HG03280 (cell line): ENCODE measurements around the gene PTPRN2.

Experiments used
- ATAC-seq: cut with Tn5 transposase; IDR thresholded peaks from one replicate; pipeline ENCODE4 v1.9.1; 2021; ENCODE audit warnings: mild to moderate bottlenecking, moderate library complexity; ENCODE audit not compliant: unreplicated experiment

The PTPRN2 gene

DNA sequence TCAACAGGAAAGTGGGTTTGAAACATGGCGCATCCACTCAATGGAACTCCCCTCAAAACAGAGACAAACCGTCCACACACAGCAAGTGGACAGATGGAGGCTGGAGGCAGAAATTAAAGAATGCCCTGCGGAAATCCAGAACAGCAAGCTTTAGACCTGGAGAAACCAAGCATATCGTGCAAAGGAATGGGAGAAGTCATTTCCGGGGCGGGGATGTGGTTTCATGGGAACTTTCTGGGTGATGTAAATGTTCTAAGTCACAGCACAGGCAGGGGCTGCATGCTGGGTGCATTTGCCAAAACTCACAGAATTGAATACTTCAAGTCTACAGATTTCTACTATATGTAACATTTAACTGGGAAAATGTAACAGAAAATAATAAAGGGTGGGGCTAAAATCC, 213.0 kb downstream of the PTPRN2 start:
- ATAC-seq, result no peak

DNA sequence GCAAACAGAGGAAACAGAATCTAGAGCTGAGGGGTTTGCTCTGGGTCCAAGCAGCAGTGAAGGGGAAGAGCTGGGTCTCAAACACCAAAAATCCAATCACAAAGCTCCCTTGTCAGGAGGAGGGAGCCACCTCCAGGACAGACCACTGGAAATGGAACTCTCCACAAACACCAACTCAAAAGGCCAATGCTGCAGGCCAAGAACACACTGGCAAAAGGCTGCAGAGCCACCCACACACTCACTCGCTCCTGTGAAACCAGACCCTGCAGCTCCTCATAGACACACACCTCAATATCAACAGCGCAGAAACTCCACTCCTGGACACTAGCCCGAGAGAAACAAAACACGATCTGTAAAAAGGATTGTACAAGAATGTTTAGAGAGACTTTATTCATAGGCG, 213.5 kb downstream of the PTPRN2 start:
- ATAC-seq, result no peak

DNA sequence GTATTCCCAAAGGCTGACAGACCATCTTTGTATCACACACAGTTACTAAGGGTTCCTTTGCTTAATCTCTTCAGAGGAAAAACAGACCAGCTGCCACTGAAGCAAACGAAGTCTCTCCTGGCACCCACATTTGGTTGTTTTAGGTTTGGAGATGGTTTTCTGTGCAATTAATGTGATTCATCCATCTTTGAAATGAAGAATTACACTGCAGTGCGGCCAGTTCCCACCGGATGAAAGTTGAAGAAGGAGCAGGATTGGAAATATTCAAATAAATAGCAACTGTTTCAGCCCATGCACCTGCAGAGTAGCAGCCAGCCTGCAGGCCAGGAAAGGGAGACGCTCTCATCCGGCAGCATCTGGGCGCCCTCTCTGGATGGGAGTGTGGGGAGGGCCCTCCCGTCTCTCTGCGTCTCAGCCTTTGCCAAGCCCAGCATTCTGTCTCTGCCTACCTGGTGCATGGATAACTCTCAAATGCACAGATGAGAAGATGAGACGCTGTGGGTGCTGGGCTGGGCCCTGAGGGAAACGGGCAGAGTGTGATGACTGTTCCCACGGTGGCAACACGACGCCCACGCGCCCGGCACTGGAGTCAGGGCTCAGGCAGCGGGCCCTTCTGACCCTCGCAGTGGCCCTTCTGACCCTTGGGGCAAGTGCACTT, 214.0 kb downstream of the PTPRN2 start:
- ATAC-seq, result no peak

DNA sequence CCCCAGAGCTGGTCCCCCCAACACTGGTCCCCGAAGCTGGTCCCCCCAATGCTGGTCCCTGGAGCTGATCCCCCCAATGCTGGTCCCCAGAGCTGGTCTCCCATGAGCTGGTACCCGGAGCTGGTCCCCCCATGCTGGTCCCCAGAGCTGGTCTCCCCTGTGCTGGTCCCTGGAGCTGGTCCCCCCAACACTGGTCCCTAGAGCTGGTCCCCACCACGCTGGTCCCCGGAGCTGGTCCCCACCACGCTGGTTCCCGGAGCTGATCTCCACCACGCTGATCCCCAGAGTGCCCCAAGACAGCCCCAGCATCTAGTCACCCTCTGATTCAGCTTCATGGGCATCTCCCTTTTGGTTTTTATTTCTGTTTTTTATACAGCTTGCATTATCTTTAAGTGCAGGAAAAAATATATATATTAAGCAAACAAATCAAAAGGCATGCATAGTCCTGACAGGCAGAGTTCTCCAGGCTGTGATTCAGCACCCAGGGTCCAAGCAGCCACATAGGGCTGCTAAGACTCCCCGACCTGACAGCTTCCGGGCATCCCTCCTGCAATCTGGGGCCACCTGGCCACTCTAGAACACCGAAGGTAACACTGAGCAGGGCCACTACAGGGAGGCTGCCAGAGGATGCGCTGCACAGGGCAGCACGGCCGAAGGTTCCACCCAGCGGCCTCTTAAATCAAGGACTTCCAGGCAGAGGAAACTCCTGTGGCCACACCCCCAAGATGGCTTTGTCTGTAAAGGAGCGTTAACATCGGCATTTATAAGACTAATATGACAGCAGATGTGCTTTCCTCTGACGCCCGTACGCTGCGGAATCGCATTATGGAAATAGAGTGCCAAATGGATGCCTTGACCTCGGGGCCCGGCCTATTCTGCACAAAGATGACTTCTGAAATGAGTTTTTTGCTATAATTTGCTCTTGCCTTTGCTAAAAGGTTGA, 215.0 kb downstream of the PTPRN2 start:
- no peak for ATAC-seq

DNA sequence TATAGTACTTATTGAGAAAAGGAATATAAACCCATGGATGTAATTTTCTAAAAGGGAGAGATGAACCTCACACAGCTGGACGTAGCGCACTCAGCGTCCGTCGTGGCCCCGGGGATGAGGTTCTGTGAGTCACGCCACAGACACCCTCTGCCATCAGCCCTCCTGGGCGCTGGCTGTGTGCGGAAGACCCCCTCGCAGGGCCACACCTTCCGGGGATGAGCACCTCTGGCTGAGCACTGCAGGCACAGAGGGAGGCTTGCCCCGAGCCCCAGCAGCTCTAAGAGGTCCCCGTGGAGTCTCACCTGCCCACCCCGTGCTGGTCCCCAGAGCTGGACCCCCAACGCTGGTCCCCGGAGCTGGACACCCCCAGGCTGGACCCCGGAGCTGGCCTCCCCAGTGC, 215.8 kb downstream of the PTPRN2 start:
- no peak for ATAC-seq

DNA sequence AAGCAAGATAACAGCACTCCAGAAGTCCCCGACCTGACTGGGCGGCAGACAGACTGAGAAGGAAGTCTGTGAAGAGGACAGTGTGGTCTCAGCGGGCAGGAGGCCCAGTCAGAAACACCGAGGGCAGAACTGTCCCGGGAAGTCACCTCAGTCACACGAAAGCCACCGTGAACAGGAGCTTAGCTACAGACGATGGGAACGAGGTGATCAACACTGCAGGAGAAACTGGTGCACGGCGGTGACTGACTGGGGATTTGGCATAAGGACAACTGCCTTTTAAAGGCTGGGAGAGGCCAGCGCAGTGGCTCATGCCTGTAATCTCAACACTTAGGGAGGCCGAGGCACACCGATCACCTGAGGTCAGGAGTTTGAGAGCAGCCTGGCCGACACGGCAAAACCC, 217.8 kb downstream of the PTPRN2 start:
- ATAC-seq, result no peak

DNA sequence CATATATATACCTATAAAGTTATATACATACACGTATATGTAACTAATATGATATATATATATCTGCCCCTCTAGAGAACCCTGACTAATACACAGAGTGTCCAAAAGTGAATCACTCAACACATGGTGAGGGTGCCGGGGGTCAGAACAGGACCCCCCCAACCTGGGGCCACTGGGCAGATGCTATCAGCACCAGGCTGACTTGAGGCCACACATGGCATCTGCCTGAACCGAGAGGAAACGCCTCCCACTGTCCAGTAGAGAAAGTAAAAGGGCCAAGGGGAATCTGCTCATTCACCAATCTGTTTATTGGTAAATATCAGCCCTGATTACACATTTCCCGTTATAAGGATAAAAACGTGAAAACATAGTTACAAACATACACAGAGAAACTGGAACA, 218.3 kb downstream of the PTPRN2 start:
- ATAC-seq, result no peak

DNA sequence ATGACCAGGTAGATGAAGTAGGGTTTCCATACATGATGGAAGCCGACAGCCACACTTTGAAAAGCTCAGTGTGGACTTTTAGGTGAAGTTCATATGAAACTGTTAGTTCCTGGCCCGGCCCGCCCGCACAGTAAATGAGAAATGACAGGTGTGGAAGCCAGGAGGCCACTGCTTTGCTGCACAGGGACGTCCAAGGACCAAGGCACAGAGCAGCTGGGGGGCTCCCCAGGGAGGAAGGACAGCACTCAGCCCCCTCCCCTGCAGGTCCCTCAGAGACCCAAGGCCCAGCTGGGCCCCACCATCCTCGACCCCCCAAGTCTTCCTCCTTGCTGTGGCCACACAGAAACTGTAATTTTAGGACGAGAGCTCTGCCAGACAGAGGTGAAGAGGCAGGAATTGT, 219.2 kb downstream of the PTPRN2 start:
- ATAC-seq, result no peak

DNA sequence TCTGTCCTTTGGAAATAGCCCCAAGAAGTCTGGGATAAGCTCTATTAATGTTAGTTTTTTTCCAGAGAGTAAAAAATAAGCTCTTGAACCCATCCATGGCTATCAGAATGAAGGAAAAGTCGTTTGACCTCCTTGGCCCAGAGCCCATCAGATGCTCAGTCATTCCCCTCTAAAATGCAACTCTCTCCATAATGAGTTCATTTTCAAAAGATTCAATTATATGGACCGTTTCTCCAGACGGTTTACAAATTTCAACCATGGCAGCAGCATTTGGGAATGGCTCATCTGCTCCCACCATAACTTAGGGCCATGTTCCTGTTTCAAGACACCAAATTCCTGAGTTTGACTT, 220.0 kb downstream of the PTPRN2 start:
- no peak for ATAC-seq

DNA sequence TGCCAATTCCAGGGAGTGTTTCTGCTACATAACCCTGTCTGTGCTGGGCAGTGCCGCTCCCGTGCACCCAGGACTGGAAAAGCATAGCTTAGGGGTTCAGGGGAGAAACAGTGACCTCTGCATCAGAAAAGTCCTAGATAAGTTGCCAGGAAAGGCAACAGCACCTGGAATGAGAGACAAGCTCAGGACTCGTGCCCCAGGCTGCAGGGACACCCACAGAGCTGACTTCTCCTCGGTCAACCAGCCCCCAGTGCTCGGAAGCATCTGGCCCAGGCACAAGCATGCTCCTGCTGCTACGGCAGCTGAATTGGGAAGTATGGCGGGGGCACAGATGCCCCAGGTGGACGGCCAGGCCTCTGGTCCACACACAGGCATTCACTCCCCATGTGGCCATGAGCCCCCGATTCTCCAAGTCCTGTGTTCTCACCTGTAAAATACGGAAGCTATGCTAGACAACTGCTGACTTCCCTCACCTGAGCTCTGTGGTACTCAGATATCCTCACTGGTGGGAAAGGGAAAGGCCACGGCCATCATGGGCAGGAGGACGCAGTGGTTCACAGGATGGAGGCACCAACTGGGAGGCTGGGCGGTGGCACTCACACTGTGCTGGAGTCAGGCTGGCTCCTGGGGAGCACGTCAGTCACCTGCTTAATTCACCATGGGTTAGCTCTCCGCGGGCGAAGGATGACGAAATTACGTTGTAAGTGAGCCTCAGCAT, 220.5 kb downstream of the PTPRN2 start:
- no peak for ATAC-seq

DNA sequence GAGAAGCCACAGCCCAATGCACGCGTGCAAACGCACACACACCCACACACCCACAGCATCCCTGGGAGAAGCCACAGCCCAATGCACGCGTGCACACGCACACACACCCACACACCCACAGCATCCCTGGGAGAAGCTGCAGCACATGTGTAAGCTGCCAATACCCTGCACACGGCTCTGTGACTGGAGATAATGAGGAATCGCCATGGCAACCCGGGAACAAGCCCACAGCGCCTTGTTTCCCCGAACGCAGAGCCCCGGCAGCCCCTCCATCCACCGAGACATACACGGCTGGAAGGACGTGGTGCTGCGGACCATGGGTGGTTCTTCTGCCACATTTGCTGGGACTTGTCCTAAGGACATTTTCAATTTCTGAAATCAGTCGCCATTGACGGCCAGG, 221.3 kb downstream of the PTPRN2 start:
- no peak for ATAC-seq

DNA sequence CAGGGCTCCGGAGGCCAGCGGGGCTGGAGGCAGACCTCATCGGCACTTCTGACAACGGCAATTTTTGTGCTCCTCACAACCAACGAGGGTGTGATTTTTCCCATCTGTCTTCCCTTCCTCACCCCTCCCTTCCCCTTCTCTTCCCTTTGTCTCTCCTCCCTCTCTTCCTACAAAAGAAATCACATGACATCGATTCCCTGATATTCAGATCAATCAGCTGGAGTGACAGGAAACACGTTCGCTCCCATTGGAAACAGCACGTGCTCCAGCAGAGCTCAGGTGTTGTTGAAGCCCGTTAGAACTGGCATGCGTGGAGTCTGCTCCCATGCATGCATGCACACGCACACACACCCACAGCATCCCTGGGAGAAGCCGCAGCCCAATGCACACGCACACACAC, 222.4 kb downstream of the PTPRN2 start:
- no peak for ATAC-seq

DNA sequence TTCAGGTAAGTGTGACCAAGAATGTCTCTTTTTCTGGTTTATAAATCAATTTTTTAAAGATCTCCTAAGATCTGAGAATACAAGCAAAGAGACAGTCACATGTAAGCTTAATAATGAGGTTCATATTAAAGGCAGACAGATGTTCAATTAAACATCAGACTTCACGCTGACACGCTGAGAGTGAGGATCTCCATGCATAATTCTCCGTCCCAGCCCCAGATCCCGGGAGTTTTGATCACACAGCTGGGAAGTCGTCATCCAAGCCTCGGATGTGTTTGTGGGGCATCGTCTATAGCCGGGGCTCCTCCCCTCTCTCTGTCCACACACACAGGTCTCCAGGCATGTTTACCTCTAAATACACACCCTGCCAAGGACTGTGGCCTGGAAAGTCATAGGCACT, 223.2 kb downstream of the PTPRN2 start:
- ATAC-seq, result no peak

DNA sequence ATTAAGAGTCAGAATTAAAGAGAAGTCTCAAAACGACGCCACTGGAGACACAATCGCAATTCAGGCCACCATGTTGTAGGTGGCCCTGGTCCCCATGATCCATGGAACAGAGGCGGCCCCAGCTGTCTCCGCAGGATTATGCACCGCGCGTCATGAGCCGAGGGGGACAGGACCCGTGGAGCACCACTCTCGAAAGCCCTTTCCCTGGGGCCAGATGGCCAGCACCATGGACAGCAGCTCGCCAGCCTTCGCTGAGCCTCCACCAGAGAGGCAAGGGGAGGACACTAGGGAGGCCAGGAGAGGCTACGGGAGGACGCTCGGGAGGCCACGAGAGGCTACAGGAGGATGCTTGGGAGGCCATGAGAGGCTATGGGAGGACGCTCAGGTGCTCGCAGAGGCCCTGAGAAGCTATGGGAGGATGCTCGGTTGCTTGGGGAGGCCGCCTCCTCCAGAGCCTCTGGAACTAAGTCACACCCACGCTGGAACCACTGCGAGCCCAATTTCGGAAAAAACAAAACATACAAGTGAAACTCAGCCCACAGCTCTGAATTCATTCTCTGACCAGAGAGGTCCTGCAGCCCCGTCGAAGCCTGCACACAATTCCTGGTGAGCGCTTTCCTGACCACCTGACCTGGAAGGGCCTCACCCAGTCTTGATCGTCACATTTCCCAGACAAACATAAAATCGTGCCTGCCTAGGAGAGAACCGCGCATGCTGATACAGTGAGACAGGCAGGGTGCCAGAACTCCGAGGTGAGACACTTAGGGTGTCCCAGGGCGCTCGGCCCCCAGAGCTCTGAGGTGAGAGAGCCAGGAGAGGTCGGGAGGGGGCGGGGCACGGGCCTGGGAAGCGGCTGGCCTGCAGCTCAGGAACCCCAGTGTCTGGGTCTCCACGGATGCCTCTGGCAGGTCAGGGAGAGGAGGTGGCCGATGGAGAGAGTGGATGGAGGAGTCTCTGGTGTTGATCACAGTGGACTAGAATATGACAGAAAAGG, 224.4 kb downstream of the PTPRN2 start:
- no peak for ATAC-seq

DNA sequence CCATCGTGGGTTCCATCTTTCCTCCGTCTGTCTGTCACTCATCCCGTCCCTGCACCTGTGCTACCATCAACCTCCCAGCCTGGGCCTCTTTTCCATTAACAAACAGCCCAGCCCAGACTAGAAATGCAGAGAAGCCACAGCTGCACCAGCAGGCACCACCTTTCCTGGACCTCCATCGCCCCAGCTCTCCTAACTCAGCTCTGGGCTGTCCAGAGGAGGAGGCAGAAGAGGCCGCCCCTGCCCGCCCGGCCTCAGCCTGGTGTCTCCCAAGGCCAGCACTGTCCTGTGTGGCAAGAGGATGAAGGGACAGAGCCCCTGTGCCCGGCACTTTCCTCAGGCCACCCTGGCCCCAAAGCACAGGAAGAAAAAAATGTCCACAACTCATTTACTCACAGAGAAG, 225.6 kb downstream of the PTPRN2 start:
- ATAC-seq, result no peak

DNA sequence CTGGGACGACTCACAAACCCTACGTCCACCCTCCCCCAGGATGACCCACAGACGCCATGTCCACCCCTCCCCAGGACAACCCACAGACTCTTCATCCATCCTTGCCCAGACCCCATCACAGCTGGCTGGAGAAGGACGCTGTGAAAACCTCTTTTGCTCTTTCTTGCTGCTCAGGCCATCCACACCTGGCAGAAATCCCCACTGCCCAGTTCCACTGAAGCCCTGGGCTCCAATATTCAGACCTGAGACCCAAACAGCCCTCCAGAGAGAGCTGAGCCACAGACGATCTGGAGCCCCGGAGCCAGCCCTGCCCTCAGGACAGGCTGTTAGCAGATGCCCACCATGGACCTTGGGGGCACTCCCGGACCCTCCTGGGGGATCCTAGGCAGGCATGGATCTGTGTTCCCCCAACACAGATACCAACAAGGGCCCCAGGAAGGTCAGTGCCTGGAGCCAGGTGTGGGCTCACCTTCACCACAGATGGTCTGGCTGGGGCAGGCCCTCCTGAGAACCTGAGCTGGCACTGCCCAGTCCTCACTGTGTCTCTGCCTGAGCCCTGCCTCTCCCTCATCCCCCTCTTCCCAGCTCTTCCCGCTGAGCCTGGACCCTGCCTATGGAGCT, 226.2 kb downstream of the PTPRN2 start:
- no peak for ATAC-seq

DNA sequence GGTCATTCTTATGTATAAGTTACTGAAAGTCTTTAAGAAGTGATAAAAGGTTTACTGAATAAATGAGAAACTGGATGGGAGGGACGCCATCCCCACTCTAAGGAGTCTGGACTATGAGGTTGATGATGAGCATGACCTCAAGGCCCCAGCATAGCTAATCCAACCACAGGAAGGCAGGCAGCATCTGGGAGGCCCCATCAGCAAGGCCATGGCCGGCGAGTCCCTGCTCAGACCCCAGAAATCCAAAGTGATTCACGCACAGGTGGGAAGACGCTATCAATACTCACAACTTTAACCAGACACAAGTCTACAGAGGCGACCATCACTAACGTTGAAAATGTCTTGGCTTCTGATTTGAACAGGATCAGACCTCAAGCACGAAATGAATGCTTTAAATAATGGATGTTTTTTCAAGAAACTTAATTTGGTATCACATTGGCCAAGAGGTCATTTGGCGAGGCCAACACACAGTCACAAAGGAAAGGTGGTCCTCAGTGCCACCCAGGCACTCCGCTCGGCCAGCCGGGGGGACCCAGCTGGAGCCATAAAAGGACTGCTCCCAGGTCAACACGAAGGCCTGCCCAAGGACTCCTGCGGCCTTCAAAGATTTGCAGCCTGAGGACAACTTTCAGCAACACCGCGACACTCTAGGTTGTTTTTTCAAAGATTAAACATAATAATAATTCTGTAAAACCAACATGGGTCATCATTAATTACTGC, 228.5 kb downstream of the PTPRN2 start:
- ATAC-seq, result no peak

DNA sequence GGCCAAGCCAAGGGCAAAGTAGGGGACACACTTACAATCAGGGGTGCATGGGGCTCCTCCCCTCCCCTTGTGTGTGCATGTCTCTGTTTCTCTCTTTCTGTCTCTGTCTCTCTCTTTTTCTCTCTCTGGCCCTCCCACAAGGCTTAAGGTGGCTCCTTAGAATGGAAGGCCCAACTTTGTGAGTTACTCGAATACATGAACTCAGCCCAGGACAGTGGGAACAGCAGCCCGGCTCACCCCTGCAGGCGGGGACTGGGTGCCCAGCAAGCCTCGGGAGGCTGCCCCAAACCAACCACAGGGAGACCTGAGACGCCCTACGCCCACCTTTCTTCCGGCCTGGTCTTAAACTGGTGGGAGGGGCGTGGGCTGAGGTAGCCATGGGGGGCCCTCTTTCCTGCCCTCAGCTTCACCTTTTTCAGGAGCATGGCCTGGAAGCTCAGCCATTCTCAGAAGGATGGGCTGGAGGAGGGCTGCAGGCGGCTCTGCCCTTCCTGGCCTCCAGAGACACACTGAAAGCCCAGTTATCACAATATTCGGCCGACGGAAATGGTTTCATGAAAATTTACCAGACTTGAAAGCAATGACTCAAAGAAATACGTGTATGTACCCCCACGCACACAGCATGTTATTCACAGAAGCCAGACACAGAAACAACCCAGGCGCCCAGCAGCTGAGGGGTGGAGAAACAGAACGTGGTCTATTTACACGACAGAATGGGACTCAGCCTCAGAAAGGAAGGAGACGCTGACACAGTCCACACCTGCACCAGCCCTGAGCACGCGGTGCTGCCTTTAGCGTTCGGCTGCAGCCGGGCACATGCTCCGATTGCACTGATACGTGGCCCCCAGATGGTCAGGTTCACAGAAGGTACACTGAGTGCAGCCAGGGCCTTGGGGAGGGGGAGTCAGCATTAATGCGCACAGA, 229.5 kb downstream of the PTPRN2 start:
- ATAC-seq, result no peak
